SK-N-SH (cell line): ENCODE results near the gene ARIH2. TPM values are rescaled to one million over a fixed set of nuclear protein-coding genes. Genes with fewer than 3 reads are reported as not detected.

Experiments
- CTCF ChIA-PET: fragments of 300-600, 350-600 bp; formaldehyde crosslinking; extraction: SDS; loops from one replicate; lab custom pipeline; 2021; lab: Yijun Ruan, JAX
- POLR2A ChIA-PET: fragments of 350-600 bp; sonication (Branson Sonifier 250); formaldehyde crosslinking; extraction: SDS; loops from one replicate; lab custom pipeline; 2020; ENCODE audit warnings: antibody characterized with exemption, inconsistent platforms; lab: Yijun Ruan, JAX
- DNase-seq: peaks from one replicate; pipeline ENCODE4 v3.0.0; 2012
- H2AFZ ChIP-seq: fragments of 200-600 bp; sonication (generic); 2 replicates; pipeline ENCODE4 v1.8.1; 2016; ENCODE audit warnings: antibody characterized with exemption, mild to moderate bottlenecking, low read depth
- H3F3A ChIP-seq: fragments of 200-600 bp; sonication (generic); replicated peaks from 2 replicates; pipeline ENCODE3; 2016; ENCODE audit warnings: antibody characterized with exemption, mild to moderate bottlenecking; ENCODE audit not compliant: insufficient read depth
- H3K27ac ChIP-seq, 2 experiments: fragments of 200-500 bp in 1 of 2; fragments of 200-600 bp in 1 of 2; sonication (Bioruptor generic) in 1 of 2; sonication (generic), shearing (Covaris generic) in 1 of 2; 2 replicates each; pipeline versions ENCODE4 v1.5.1 to v1.6.1; 2014 to 2016; ENCODE audit warnings: low read depth in 2 of 2, inconsistent platforms in 1 of 2, low read length in 1 of 2, mild to moderate bottlenecking in 1 of 2, mixed read lengths in 1 of 2
- H3K27me3 ChIP-seq: fragments of 200-600 bp; sonication (generic), shearing (Covaris generic); 2 replicates; pipeline ENCODE4 v1.6.1; 2016; ENCODE audit warnings: mixed run types; ENCODE audit not compliant: insufficient read depth
- H3K36me3 ChIP-seq, 2 experiments: fragments of 200-500 bp in 1 of 2; fragments of 200-600 bp in 1 of 2; sonication (Bioruptor generic) in 1 of 2; sonication (generic) in 1 of 2; replicated peaks in 1 of 2; 2 replicates each; pipeline versions ENCODE3 to v1.5.1; 2014 to 2016; ENCODE audit warnings: low read length in 1 of 2, mild to moderate bottlenecking in 1 of 2; ENCODE audit not compliant: insufficient read depth in 2 of 2, control insufficient read depth in 1 of 2
- H3K4me1 ChIP-seq, 2 experiments: fragments of 200-500 bp in 1 of 2; fragments of 200-600 bp in 1 of 2; sonication (Bioruptor generic) in 1 of 2; sonication (generic), shearing (Covaris generic) in 1 of 2; 2 replicates each; pipeline versions ENCODE4 v1.5.1 to v1.6.1; 2014 to 2016; ENCODE audit warnings: low read depth in 1 of 2, low read length in 1 of 2, mixed run types in 1 of 2; ENCODE audit not compliant: insufficient read depth in 2 of 2, control insufficient read depth in 1 of 2
- H3K4me2 ChIP-seq: fragments of 200-600 bp; sonication (generic), shearing (Covaris generic); 2 replicates; pipeline ENCODE4 v1.6.1; 2017; ENCODE audit warnings: mixed run types
- H3K4me3 ChIP-seq, 2 experiments: fragments of 200-500 bp in 1 of 2; fragments of 200-600 bp in 1 of 2; sonication (Bioruptor generic) in 1 of 2; sonication (generic), shearing (Covaris generic) in 1 of 2; 2 replicates each; pipeline versions ENCODE4 v1.5.1 to v1.8.1; 2014 to 2016; ENCODE audit warnings: low read depth in 2 of 2, inconsistent platforms in 1 of 2, low read length in 1 of 2, mild to moderate bottlenecking in 1 of 2, mixed read lengths in 1 of 2, moderate library complexity in 1 of 2
- H3K79me2 ChIP-seq: fragments of 200-600 bp; sonication (generic); 2 replicates; pipeline ENCODE4 v1.8.1; 2017; ENCODE audit warnings: mild to moderate bottlenecking; ENCODE audit not compliant: insufficient read depth
- H3K9ac ChIP-seq: fragments of 200-600 bp; sonication (generic); 2 replicates; pipeline ENCODE4 v1.6.1; 2017; ENCODE audit warnings: mixed run types
- H3K9me2 ChIP-seq: fragments of 200-600 bp; sonication (generic); 2 replicates; pipeline ENCODE4 v1.6.1; 2017; ENCODE audit warnings: mixed run types
- H3K9me3 ChIP-seq: fragments of 200-600 bp; sonication (generic); 2 replicates; pipeline ENCODE4 v1.6.1; 2017; ENCODE audit warnings: mixed run types, mild to moderate bottlenecking, moderate library complexity
- H4K20me1 ChIP-seq: fragments of 200-600 bp; sonication (generic); 2 replicates; pipeline ENCODE4 v1.6.1; 2017; ENCODE audit warnings: mild to moderate bottlenecking, mixed run types; ENCODE audit not compliant: insufficient read depth
- CHD2 ChIP-seq: fragments of 150-350 bp; IDR thresholded peaks from 2 replicates; pipeline ENCODE4 v1.6.1; 2018; ENCODE audit warnings: low read length; ENCODE audit not compliant: partially characterized antibody
- ELF1 ChIP-seq: IDR thresholded peaks from 2 replicates; pipeline ENCODE4 v1.4.0; 2012
- EZH2phosphoT487 ChIP-seq: fragments of 200-600 bp; sonication (generic); IDR thresholded peaks from 2 replicates; pipeline ENCODE4 v1.6.1; 2017; ENCODE audit warnings: low read depth, mixed run types, mild to moderate bottlenecking, antibody characterized with exemption, moderate library complexity, borderline replicate concordance
- FOXM1 ChIP-seq: IDR thresholded peaks from 2 replicates; pipeline ENCODE4 v1.4.0; 2012; ENCODE audit warnings: low read depth, mild to moderate bottlenecking
- GATA2 ChIP-seq: sonication (generic); formaldehyde crosslinking; IDR thresholded peaks from 2 replicates; pipeline ENCODE4 v1.5.0; 2020; ENCODE audit warnings: mild to moderate bottlenecking, missing genetic modification reagents
- IRF3 ChIP-seq: fragments of 150-350 bp; IDR thresholded peaks from 2 replicates; pipeline ENCODE4 v1.6.1; 2016; ENCODE audit warnings: mild to moderate bottlenecking, low read depth, low read length
- JUND ChIP-seq: IDR thresholded peaks from 2 replicates; pipeline ENCODE4 v1.4.0; 2012
- NFIC ChIP-seq: IDR thresholded peaks from 2 replicates; pipeline ENCODE4 v1.4.0; 2012; ENCODE audit warnings: borderline replicate concordance
- NRF1 ChIP-seq: IDR thresholded peaks from 2 replicates; pipeline ENCODE4 v1.6.1; 2012; ENCODE audit warnings: low read depth, mild to moderate bottlenecking, low read length
- POLR2AphosphoS5 ChIP-seq: IDR thresholded peaks from 2 replicates; pipeline ENCODE4 v1.6.1; 2012; ENCODE audit warnings: low read depth, low read length
- RAD21 ChIP-seq: IDR thresholded peaks from 2 replicates; pipeline ENCODE4 v1.6.1; 2012; ENCODE audit warnings: mild to moderate bottlenecking, low read length
- RCOR1 ChIP-seq: fragments of 150-350 bp; IDR thresholded peaks from 2 replicates; pipeline ENCODE4 v1.6.1; 2017; ENCODE audit warnings: antibody characterized with exemption, low read length
- SIN3A ChIP-seq: IDR thresholded peaks from 2 replicates; pipeline ENCODE4 v1.6.1; 2012; ENCODE audit warnings: low read depth, mild to moderate bottlenecking, low read length, moderate library complexity, borderline replicate concordance
- SMC3 ChIP-seq: IDR thresholded peaks from 2 replicates; pipeline ENCODE4 v1.6.1; 2012; ENCODE audit warnings: low read depth, low read length, improper control_type of control experiment
- TAF1 ChIP-seq: IDR thresholded peaks from 2 replicates; pipeline ENCODE4 v1.6.1; 2012; ENCODE audit warnings: low read depth, mild to moderate bottlenecking, low read length, moderate library complexity, borderline replicate concordance
- TCF12 ChIP-seq: IDR thresholded peaks from 2 replicates; pipeline ENCODE4 v1.4.0; 2012
- USF1 ChIP-seq: IDR thresholded peaks from 2 replicates; pipeline ENCODE4 v1.4.0; 2012; ENCODE audit warnings: low read depth, borderline replicate concordance
- YY1 ChIP-seq: IDR thresholded peaks from 2 replicates; pipeline ENCODE4 v1.4.0; 2012; ENCODE audit warnings: low read depth, mild to moderate bottlenecking
- WGBS: methylation state at CpG from one replicate; pipeline ENCODE4 v1.1.6; 2017; ENCODE audit warnings: low lambda C conversion rate; 5-methylcytosine and 5-hydroxymethylcytosine counted together
- polyA plus RNA-seq, 3 experiments: library from polyadenylated mRNA; depleted of rRNA; stranded (reverse); fragments of >200 nt; gene quantifications; 2 replicates each; pipeline ENCODE4 v1.2.3, GENCODE V29; 2012
- TF ChIP-seq, protein P1 (sequence below): IDR thresholded peaks from 2 replicates; pipeline ENCODE4 v1.6.1; 2012; ENCODE audit warnings: mild to moderate bottlenecking, low read depth, low read length, moderate library complexity
- TF ChIP-seq, protein P2 (sequence below): IDR thresholded peaks from 2 replicates; pipeline ENCODE4 v1.4.0; 2012; ENCODE audit warnings: low read depth

Gene ARIH2
- polyA plus RNA-seq, 1 of the 3 experiments (the other 2 are of a cell fraction), result 69.7 TPM

DNA sequence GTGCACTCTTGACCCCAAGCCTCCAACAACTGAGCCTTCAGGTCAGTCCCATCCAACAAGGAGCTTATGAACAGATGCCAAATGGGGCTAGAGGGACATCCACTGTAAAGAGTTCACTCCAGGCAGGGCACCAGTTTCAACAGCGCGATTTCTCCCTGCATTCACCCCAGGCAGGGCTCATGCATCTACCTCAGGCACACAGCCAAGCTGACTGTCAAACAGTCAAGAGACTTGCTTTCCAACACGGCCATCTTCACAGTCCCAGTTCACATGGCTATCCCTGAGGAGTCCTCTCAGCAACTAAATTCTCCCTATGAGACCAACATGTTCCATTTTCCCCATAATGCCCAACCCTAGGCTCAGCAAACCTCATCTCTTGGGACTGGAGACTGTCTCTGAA lies 37.6 kb upstream of the ARIH2 start (continued):
- TF ChIP-seq, protein P1, sequence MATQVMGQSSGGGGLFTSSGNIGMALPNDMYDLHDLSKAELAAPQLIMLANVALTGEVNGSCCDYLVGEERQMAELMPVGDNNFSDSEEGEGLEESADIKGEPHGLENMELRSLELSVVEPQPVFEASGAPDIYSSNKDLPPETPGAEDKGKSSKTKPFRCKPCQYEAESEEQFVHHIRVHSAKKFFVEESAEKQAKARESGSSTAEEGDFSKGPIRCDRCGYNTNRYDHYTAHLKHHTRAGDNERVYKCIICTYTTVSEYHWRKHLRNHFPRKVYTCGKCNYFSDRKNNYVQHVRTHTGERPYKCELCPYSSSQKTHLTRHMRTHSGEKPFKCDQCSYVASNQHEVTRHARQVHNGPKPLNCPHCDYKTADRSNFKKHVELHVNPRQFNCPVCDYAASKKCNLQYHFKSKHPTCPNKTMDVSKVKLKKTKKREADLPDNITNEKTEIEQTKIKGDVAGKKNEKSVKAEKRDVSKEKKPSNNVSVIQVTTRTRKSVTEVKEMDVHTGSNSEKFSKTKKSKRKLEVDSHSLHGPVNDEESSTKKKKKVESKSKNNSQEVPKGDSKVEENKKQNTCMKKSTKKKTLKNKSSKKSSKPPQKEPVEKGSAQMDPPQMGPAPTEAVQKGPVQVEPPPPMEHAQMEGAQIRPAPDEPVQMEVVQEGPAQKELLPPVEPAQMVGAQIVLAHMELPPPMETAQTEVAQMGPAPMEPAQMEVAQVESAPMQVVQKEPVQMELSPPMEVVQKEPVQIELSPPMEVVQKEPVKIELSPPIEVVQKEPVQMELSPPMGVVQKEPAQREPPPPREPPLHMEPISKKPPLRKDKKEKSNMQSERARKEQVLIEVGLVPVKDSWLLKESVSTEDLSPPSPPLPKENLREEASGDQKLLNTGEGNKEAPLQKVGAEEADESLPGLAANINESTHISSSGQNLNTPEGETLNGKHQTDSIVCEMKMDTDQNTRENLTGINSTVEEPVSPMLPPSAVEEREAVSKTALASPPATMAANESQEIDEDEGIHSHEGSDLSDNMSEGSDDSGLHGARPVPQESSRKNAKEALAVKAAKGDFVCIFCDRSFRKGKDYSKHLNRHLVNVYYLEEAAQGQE, result no peak
- TF ChIP-seq IRF3 (no peak), EZH2phosphoT487 (no peak), TAF1 (no peak)
- TF ChIP-seq, all 33 proteins: peak for 0

DNA sequence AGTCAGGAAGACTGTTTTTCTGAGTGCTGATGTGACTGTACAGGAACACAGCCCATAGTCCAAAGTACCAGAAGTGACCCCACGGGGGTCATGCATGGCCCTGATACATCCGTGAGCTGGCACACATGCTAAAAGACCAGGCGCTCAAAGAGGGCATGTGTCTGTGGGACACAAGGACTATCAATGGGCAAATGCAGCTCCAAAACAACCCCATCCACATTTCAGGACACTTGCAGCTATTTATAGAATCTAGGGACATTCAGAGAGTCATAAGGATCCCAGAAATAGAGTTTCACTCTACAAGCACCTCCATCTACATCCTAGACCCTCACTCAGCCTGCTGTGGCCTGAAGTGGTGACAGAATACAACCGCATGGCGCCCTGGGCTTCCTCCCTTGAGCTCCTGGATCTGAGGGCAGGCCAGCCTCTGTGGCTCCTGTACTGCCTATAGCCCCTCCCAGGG lies 37.0 kb upstream of the ARIH2 start:
- H2AFZ ChIP-seq, result no peak overlapping the region
- H3K27ac ChIP-seq, result no peak overlapping the region
- H3K9ac ChIP-seq, result no peak overlapping the region
- H3K4me2 ChIP-seq, result no peak overlapping the region
- H3K9me2 ChIP-seq, result no peaks in the 10 kb centered on the region
- CTCF ChIA-PET, result no interaction called here
- no peak for TF ChIP-seq GATA2 (CRISPR knock-in tag)
- TF ChIP-seq TCF12, result no peak
- no peak for TF ChIP-seq JUND
- TF ChIP-seq SIN3A, result no peak
- TF ChIP-seq USF1, result no peak
- no peak for TF ChIP-seq RAD21
- TF ChIP-seq ELF1, result no peak
- no peak for TF ChIP-seq NRF1
- TF ChIP-seq YY1, result no peak
- no peak for TF ChIP-seq SMC3
- TF ChIP-seq CHD2, result no peak
- TF ChIP-seq, protein P2, sequence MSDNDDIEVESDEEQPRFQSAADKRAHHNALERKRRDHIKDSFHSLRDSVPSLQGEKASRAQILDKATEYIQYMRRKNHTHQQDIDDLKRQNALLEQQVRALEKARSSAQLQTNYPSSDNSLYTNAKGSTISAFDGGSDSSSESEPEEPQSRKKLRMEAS, result no peak
- no peak for TF ChIP-seq FOXM1
- TF ChIP-seq NFIC, result no peak
- TF ChIP-seq POLR2AphosphoS5, result no peak
- TF ChIP-seq RCOR1, result no peak
- TF ChIP-seq, all 33 proteins: peak for 0
- H3K79me2 ChIP-seq, result no peaks in the 10 kb centered on the region
- no peaks in the 10 kb centered on the region for H3F3A ChIP-seq
- POLR2A ChIA-PET, result no interaction called here
- H3K9me3 ChIP-seq, result no peaks in the 10 kb centered on the region
- no peaks in the 10 kb centered on the region for H4K20me1 ChIP-seq
- WGBS, result 100% methylated on average over 3 of the region's 5 CpGs
- no peak for DNase-seq
- no peak overlapping the region for H3K4me3 ChIP-seq
- peaks cover 0 to 2% of the 10 kb centered on the region in 2 experiments for H3K36me3 ChIP-seq
- no peaks in the 10 kb centered on the region for H3K27me3 ChIP-seq
- no peaks in the 10 kb centered on the region for H3K4me1 ChIP-seq
